HG03457 (cell line): ENCODE measurements around the gene PALM.
A peak's percentile ranks its signal among the peaks of the same experiment; 100 is the strongest.

ENCODE experiments used
- ATAC-seq: cut with Tn5 transposase; IDR thresholded peaks from one replicate; pipeline ENCODE4 v1.9.1; 2021; ENCODE audit warnings: moderate number of reproducible peaks; ENCODE audit not compliant: unreplicated experiment

The PALM gene

GRCh38 chr19:778910-779653 is 70.3 kb downstream of the PALM start:
- no peak for ATAC-seq

GRCh38 chr19:780935-781334 is 72.2 kb downstream of the PALM start:
- no peak for ATAC-seq

GRCh38 chr19:781800-782184 is 73.1 kb downstream of the PALM start:
- no peak for ATAC-seq

- no peak for ATAC-seq
Measured at GRCh38 chr19:782185-782877, 73.6 kb downstream of the PALM start.

GRCh38 chr19:782878-783668 is 74.3 kb downstream of the PALM start:
- ATAC-seq = no peak

- no peak for ATAC-seq
Measured at GRCh38 chr19:784541-784940, 75.8 kb downstream of the PALM start.

- no peak for ATAC-seq
Measured at GRCh38 chr19:787536-787935, 78.8 kb downstream of the PALM start.

- no peak for ATAC-seq
Measured at GRCh38 chr19:788686-788982, 79.9 kb downstream of the PALM start.

GRCh38 chr19:788983-789700 is 80.4 kb downstream of the PALM start:
- no peak for ATAC-seq

GRCh38 chr19:789701-790060 is 80.9 kb downstream of the PALM start:
- ATAC-seq = no peak

GRCh38 chr19:791007-791566 is 82.4 kb downstream of the PALM start:
- ATAC-seq = no peak

- no peak for ATAC-seq
Measured at GRCh38 chr19:791567-792305, 83.0 kb downstream of the PALM start.

GRCh38 chr19:792306-792885 is 83.7 kb downstream of the PALM start:
- ATAC-seq = no peak

- ATAC-seq = no peak
Measured at GRCh38 chr19:793806-794205, 85.1 kb downstream of the PALM start.

GRCh38 chr19:795073-795611 is 86.4 kb downstream of the PALM start:
- no peak for ATAC-seq

GRCh38 chr19:795691-796581 is 87.2 kb downstream of the PALM start:
- no peak for ATAC-seq

- peak; percentile 59 for ATAC-seq
Measured at GRCh38 chr19:796692-797527, 88.2 kb downstream of the PALM start, which contains the start of gene PTBP1. TSS of gene PTBP1 (plus strand) at chr19:797452. CDS start at chr19:797498, 46 bp downstream.
